Endothelial cell (in vitro differentiated cells): ENCODE results near the gene LSS. TPM values are rescaled to one million over a fixed set of nuclear protein-coding genes. Genes with fewer than 3 reads are reported as not detected.

Experiments used
- DNase-seq: peaks from one replicate; pipeline ENCODE4 v3.0.0; 2021; ENCODE audit warnings: low spot score
- H3K27ac Mint-ChIP-seq: one replicate; pipeline ENCODE4 v1.8.0; 2021; ENCODE audit warnings: mixed read lengths, inconsistent platforms; ENCODE audit not compliant: unreplicated experiment
- H3K27me3 Mint-ChIP-seq: one replicate; pipeline ENCODE4 v1.8.0; 2021; ENCODE audit warnings: mild to moderate bottlenecking, moderate library complexity, mixed read lengths, inconsistent platforms; ENCODE audit not compliant: unreplicated experiment
- H3K36me3 Mint-ChIP-seq: one replicate; pipeline ENCODE4 v1.8.0; 2021; ENCODE audit warnings: mild to moderate bottlenecking, low read depth, mixed read lengths, inconsistent platforms; ENCODE audit not compliant: unreplicated experiment
- H3K4me1 Mint-ChIP-seq: one replicate; pipeline ENCODE4 v1.8.0; 2021; ENCODE audit warnings: mild to moderate bottlenecking, mixed read lengths, inconsistent platforms; ENCODE audit not compliant: unreplicated experiment
- H3K4me3 Mint-ChIP-seq: one replicate; pipeline ENCODE4 v1.8.0; 2021; ENCODE audit warnings: mild to moderate bottlenecking, mixed read lengths, inconsistent platforms; ENCODE audit not compliant: unreplicated experiment
- H3K9me3 Mint-ChIP-seq: one replicate; pipeline ENCODE4 v1.8.0; 2021; ENCODE audit warnings: mixed read lengths, inconsistent platforms; ENCODE audit not compliant: unreplicated experiment
- CTCF ChIP-seq: fragments of 200-600 bp; sonication (generic); IDR thresholded peaks from one replicate; pipeline ENCODE4 v1.5.0; 2021; ENCODE audit warnings: antibody characterized with exemption; ENCODE audit not compliant: unreplicated experiment
- total RNA-seq: library from RNA; stranded (reverse); fragmentation: NEBNext Ultra II Directional; extraction: Animal tissue kit (Norgen Biotek cat#: 25700); gene quantifications from one replicate; pipeline ENCODE4 v1.2.1, GENCODE V29; 2021; ENCODE audit not compliant: unreplicated experiment

The LSS gene
- total RNA-seq, 1 donor from 2014 or later: 157 TPM

- no peaks in the 10 kb centered on the region for H3K9me3 Mint-ChIP-seq
- TF ChIP-seq CTCF: no peak
- H3K27ac Mint-ChIP-seq: no peak overlapping the region
- H3K4me1 Mint-ChIP-seq: no peaks in the 10 kb centered on the region
- H3K36me3 Mint-ChIP-seq: peaks cover 61% of the 10 kb centered on the region
- H3K27me3 Mint-ChIP-seq: peaks cover 7% of the 10 kb centered on the region
- no peak overlapping the region for H3K4me3 Mint-ChIP-seq
- no peak for DNase-seq
Measured at GRCh38 chr21:46196733-46197132, 31.8 kb downstream of the LSS start.

DNA sequence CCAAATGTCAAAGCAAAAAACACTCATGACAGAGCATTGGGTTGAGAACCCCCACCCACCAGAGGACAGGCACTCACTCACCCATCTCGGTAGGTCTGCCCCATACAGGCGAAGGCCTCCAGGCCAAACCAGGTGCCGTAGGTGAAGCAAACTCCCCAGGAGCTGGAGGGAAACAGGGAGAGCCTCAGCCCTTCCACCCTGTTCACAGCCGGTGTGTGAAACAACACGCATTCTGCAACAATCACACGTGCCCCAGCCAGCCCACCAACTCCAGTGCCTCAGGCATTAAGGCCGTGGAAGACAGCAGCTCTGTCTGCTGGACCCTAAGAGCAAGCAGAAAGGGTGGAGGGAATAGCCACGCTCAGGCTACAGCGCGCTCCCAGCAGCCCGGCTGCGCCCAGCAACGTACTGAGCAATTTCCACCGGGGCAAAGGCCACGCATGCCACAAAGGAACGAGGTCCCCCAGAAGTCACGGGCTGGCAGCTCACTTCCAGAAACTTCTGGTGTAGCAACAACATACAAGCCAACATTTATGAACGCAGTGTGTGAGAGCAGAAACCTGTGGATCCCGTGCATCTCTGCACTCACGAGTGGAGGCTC, 32.9 kb downstream of the LSS start:
- H3K36me3 Mint-ChIP-seq: peaks cover 69% of the 10 kb centered on the region
- no peak overlapping the region for H3K27ac Mint-ChIP-seq

GRCh38 chr21:46194374-46195334, 33.9 kb downstream of the LSS start:
- H3K4me1 Mint-ChIP-seq: no peaks in the 10 kb centered on the region
- no peaks in the 10 kb centered on the region for H3K9me3 Mint-ChIP-seq
- TF ChIP-seq CTCF: no peak
- peaks cover 60% of the 10 kb centered on the region for H3K36me3 Mint-ChIP-seq
- peaks cover 9% of the 10 kb centered on the region for H3K27me3 Mint-ChIP-seq
- no peak overlapping the region for H3K27ac Mint-ChIP-seq
- peak overlapping the region; percentile 73 for H3K4me3 Mint-ChIP-seq
- DNase-seq: no peak

More for the DNA sequence above, 32.9 kb downstream of the LSS start:
- Mint-ChIP-seq H3K9me3 (no peaks in the 10 kb centered on the region), H3K4me3 (peak overlapping the region; percentile 42), H3K27me3 (peaks cover 7% of the 10 kb centered on the region), H3K4me1 (no peaks in the 10 kb centered on the region)
- no peak for DNase-seq
- no peak for TF ChIP-seq CTCF

DNA sequence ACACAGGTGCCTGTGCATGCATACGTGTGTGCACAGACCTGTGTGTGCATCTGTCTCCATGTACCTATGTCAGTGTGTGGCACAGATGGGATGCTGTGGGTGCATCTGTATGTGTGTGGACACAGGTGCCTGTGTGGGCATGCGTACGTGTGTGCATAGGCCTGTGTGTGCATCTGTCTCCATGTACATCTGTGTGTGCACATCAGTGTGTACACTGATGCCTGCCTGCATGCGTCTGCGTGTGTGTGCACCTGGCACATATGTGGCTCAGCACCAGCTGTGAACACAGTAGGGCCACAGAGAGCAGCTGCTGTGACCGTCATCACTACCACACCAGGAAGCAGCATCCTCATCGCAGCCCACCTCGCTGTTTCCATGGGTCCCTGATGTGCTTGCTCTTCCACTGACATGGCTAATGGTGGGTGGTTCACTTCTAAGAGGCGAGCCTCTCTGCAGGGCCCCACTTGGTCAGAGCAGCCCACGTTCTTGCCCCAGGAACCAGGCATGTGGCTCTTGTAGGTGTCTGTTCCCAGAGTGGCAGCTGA, 34.7 kb downstream of the LSS start:
- H3K4me1 Mint-ChIP-seq: peaks cover 7% of the 10 kb centered on the region
- no peak overlapping the region for H3K27ac Mint-ChIP-seq
- peaks cover 14% of the 10 kb centered on the region for H3K27me3 Mint-ChIP-seq
- no peak for DNase-seq
- H3K9me3 Mint-ChIP-seq: no peaks in the 10 kb centered on the region
- peak overlapping the region; percentile 73 for H3K4me3 Mint-ChIP-seq
- no peak for TF ChIP-seq CTCF
- H3K36me3 Mint-ChIP-seq: peaks cover 58% of the 10 kb centered on the region
